ENCODE data around the gene PTPRN2.
"Not testable (repeated sequence)": the region's sequence is repeated elsewhere in the genome, so short reads cannot be mapped to it uniquely, and the experiment has no call there.

PTPRN2 gene

GRCh38 chr7:157997080-157997440 lies 590.6 kb downstream of the PTPRN2 start:
- no peak for DNase-seq

GRCh38 chr7:157996359-157997079 lies 591.1 kb downstream of the PTPRN2 start:
- no peak for DNase-seq

GRCh38 chr7:157995815-157996214 lies 591.8 kb downstream of the PTPRN2 start:
- DNase-seq, result no peak

DNA sequence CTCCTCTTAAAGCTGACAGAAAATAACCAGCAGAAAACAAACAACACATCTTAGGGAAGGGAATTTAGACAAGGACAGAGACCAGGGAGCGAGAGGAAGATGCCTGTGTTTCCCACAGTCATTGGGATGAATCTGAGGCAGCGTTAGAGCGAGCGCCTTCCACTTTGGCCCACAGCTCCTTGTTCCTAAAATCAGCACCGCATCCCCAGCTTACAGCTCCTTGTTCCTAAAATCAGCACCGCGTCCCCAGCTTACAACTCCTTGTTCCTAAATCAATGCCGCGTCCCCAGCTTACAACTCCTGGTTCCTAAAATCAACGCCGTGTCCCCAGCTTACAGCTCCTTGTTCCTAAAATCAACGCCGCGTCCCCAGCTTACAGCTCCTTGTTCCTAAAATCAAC lies 593.3 kb downstream of the PTPRN2 start:
- no peak for DNase-seq

GRCh38 chr7:157993406-157994105 lies 594.1 kb downstream of the PTPRN2 start:
- DNase-seq, result no peak

DNA sequence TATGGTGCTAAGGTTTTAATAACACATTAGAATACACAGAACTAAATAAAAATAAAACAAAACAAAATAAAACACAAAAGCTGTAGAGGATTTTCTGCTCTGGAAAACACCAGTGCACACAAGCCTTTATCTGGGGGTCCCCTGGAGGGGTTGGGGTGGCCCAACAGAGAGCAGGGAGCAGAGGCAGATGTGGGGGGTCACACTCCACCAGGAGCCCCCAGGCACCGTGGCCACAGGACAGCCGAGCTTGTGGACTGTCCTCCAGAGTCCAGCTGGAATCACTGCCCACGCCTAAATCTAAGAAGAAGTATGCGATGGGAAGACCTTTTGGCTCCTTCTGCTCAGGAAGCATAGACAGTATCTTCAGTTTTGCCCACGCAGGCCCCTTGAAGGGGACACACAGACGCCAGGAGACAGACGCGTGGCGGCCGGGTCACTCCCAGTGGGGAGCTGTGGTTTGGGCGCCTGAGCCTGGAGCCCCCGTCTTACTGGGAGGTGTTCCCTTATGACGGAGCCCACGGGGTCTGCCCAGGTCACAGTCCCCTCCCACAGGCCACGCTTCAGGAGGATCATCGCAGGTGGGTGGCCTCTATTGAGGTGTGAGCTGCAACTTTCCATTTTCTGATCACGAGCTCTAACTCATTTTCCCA lies 595.0 kb downstream of the PTPRN2 start:
- DNase-seq, result no peak

DNA sequence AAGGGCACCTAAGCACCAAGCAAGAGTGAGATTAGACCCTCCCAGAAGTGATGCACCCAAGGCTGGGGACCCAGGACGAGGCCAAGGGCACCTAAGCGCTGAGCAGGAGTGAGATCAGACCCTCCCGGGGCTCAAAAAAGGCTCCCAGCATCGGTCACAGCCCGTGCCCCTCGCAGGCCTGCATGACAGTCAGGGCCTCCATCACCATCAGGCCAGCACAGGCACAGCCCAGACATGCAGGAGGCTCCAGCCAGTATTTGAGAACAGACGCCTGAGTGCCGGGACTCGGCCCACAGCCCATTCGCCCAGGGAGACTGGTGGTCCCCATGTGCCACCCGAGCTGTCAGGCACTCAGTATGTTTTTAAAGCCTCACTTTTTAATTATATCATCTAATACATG lies 595.9 kb downstream of the PTPRN2 start:
- no peak for DNase-seq

DNA sequence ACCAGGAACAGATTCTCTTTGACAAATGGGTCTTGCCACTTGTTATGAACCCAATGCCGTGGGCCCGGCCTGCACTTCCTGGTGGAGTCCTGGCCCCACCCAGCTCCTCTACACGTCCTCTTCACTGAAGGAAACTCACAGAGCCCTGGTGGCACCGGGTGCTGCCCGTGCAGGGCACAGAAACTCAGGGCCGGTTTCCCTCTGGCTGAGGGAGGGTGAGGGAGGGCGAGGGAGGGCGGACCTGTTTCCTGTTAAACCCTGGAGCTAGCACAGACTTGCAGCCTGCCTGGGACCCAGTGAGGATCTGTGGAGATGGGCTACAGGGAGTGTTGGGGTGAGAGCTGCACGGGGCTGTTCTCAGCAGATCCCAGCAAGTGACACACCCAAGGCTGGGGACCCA lies 596.3 kb downstream of the PTPRN2 start:
- no peak for DNase-seq

DNA sequence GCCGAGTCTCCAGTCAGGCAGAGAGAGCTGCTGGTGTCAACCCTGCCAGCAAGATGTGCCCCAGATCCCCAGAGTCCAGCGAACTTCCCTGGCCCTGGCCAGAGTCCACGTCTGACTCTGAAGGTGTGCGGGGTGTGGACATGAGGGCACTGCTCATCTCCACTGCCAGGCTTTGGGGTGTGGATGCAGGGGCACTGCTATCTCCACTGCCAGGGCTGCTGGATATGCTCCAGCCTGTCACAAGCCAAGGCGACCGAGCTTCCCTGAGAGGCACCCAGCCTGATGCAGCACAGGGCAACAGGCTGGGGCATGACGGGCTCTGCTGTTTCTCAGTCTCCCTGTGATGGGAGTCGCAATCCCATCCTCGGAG lies 596.8 kb downstream of the PTPRN2 start:
- no peak for DNase-seq

DNA sequence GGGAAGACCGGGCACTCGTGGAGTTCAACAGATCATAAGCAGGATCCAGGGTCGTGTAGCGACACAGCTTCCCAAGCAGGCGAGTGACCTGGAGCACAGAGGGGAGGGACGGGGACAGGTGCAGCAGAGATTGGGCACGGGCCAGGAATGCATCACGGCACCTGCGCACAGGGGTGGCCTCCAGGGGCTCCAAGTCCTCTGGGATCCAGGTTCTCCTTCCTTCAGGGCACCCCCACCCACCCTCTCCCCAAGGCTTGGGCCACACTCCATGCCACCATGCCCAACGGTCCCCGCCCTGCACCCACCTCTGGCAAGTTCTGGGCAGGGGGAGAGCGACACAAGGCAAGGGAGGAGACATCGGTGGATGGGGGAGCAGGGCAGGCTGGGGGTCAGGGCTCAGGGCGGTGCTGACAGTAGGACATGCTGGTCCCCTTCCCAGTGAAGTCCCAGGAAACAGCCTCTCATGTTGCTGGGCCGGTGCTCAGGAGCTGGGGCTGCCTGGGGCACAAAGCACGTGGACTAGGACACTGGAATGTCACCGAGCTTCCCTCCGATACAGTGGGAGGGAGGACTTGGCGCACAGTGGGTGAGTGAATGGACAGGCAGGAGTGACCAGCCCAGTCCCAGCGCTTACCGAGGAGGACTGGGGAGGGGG lies 597.3 kb downstream of the PTPRN2 start:
- DNase-seq, result no peak

- DNase-seq, result no peak
These were observed 598.0 kb downstream of the PTPRN2 start for GRCh38 chr7:157989589-157989988.

GRCh38 chr7:157987906-157988305 lies 599.7 kb downstream of the PTPRN2 start:
- DNase-seq, result no peak

DNA sequence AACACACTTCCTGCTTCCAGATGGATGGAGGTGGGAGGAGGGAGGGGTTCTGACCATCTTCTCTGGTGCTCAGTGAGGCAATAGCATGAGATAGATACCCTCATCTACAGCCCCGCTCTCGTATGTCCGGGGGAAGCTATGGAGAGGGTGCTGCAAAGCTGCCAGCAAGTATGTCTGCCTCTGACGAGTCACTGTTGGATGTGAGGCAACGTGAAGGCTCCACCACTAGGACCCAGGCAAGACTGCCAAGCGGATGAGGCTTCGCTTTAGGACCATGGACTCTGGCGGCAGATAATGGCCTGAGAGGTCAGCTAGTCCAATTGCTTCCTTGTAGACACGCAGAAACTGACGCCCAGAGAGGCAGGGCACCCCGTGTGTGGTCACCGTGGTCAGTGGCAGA lies 601.6 kb downstream of the PTPRN2 start:
- no peak for DNase-seq

DNA sequence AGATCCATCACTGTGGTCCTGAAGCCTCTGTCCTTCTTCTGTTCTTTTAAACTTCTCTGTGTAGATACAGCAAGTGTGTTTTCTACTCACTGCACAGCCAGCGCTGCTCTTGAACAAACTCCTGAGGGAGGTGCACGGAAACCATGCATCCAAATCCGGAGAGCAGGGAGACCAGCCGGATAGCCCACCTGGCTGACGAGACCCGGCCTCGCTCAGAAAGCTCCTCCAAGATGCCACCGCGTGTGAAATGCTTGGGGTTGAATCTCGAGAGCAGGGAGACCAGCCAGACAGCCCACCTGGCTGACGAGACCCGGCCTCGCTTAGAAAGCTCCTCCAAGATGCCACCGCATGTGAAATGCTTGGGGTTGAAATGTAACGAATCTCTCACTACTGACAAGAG lies 602.0 kb downstream of the PTPRN2 start:
- DNase-seq, result no peak

GRCh38 chr7:157984423-157985163 lies 603.0 kb downstream of the PTPRN2 start:
- no peak for DNase-seq

GRCh38 chr7:157983502-157984422 lies 603.9 kb downstream of the PTPRN2 start:
- DNase-seq, result no peak

DNA sequence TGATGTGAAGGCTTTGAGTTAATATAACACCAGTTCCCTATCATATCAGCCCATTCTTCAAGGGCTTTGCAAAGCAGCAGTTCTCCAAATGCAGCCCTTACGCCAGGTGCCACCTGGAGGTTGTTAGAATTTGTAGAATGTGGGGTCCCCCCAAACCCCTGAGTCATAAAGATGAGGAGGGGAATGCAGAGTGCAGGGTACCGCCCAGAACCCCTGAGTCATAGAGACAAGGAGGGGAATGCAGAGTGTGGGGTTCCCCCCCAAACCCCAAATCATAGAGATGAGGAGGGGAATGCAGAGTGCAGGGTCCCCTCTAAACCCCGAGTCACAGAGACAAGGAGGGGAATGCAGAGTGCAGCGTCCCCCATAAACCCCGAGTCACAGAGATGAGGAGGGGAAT lies 605.8 kb downstream of the PTPRN2 start:
- DNase-seq, result no peak

GRCh38 chr7:157980774-157981173 lies 606.8 kb downstream of the PTPRN2 start:
- DNase-seq, result no peak

DNA sequence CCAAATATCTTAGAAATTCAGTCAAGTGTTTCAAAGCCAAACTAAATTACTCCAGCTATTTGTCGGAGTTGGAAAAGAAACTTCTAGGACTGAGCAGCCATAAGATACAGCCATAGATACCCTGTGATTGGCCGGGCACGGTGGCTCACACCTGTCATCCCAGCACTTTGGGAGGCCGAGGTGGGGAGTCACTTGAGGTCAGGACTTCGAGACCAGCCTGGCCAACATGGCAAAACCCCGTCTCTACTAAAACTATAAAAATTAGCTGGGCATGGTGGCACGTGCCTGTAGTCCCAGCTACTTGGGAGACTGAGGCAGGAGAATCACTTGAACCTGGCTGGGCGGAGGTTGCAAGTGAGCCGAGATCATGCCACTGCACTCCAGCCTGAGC lies 607.3 kb downstream of the PTPRN2 start:
- DNase-seq, result not testable (repeated sequence)

GRCh38 chr7:157979636-157980340 lies 607.8 kb downstream of the PTPRN2 start:
- peak; percentile 66 for DNase-seq

- peak; percentile 83 for DNase-seq
These were observed 608.9 kb downstream of the PTPRN2 start for GRCh38 chr7:157978766-157979165.

All from NCI-H146 (cell line).